HG03460 (cell line): ENCODE measurements around the gene NEK1.
"Not testable (repeated sequence)": the region's sequence is repeated elsewhere in the genome, so short reads cannot be mapped to it uniquely, and the experiment has no call there.

Source experiments
- ATAC-seq: cut with Tn5 transposase; IDR thresholded peaks from one replicate; pipeline ENCODE4 v1.9.1; 2021; ENCODE audit not compliant: unreplicated experiment

NEK1 gene

GRCh38 chr4:169523796-169524195, 88.6 kb downstream of the NEK1 start:
- ATAC-seq: no peak

GRCh38 chr4:169510617-169511016, 101.8 kb downstream of the NEK1 start:
- ATAC-seq: no peak

- no peak for ATAC-seq
These were observed 105.5 kb downstream of the NEK1 start for GRCh38 chr4:169506903-169507302.

- not testable (repeated sequence) for ATAC-seq
These were observed 112.5 kb downstream of the NEK1 start for GRCh38 chr4:169499907-169500306.

- ATAC-seq: not testable (repeated sequence)
These were observed 118.1 kb downstream of the NEK1 start for GRCh38 chr4:169494234-169494633.

GRCh38 chr4:169493164-169493524, 119.2 kb downstream of the NEK1 start:
- no peak for ATAC-seq

- no peak for ATAC-seq
These were observed 119.8 kb downstream of the NEK1 start for GRCh38 chr4:169492436-169493163.

- ATAC-seq: no peak
These were observed 121.2 kb downstream of the NEK1 start for GRCh38 chr4:169491211-169491610.

- ATAC-seq: no peak
These were observed 123.1 kb downstream of the NEK1 start for GRCh38 chr4:169489306-169489705.

GRCh38 chr4:169485791-169486742, 126.3 kb downstream of the NEK1 start:
- peak; percentile 81 for ATAC-seq

GRCh38 chr4:169485086-169485485, 127.3 kb downstream of the NEK1 start:
- no peak for ATAC-seq

GRCh38 chr4:169484485-169484884, 127.9 kb downstream of the NEK1 start:
- no peak for ATAC-seq

GRCh38 chr4:169464080-169464479, 148.3 kb downstream of the NEK1 start:
- no peak for ATAC-seq

GRCh38 chr4:169460081-169460480, 152.3 kb downstream of the NEK1 start:
- no peak for ATAC-seq

GRCh38 chr4:169458575-169458974, 153.8 kb downstream of the NEK1 start:
- no peak for ATAC-seq

GRCh38 chr4:169452644-169453043, 159.7 kb downstream of the NEK1 start:
- ATAC-seq: not testable (repeated sequence)

- not testable (repeated sequence) for ATAC-seq
These were observed 163.4 kb downstream of the NEK1 start for GRCh38 chr4:169448935-169449334.

- no peak for ATAC-seq
These were observed 165.6 kb downstream of the NEK1 start for GRCh38 chr4:169446824-169447223.

GRCh38 chr4:169443748-169444147, 168.6 kb downstream of the NEK1 start:
- no peak for ATAC-seq

GRCh38 chr4:169440446-169440845, 171.9 kb downstream of the NEK1 start:
- ATAC-seq: no peak

GRCh38 chr4:169439244-169439643, 173.1 kb downstream of the NEK1 start:
- no peak for ATAC-seq

- peak; percentile 43 for ATAC-seq
These were observed 174.3 kb downstream of the NEK1 start for GRCh38 chr4:169438057-169438480.
